Epithelial cell of proximal tubule (primary cell): Measurements from ENCODE around the gene TMEM63C. TPM values are rescaled to one million over a fixed set of nuclear protein-coding genes. Genes with fewer than 3 reads are reported as not detected.

ENCODE experiments used
- DNase-seq: peaks from one replicate; pipeline ENCODE4 v3.0.0-alpha.2; 2011; ENCODE audit warnings: low read depth
- H3K4me3 ChIP-seq: 2 replicates; pipeline ENCODE4 v1.5.1; 2011; ENCODE audit warnings: low read depth, mild to moderate bottlenecking, low read length
- CTCF ChIP-seq: conservative IDR thresholded peaks from 2 replicates; pipeline ENCODE4 v1.5.1; 2012; ENCODE audit warnings: low read depth, mild to moderate bottlenecking, low read length
- total RNA-seq: library from RNA; depleted of rRNA; stranded (reverse); fragments of >200 nt; gene quantifications from 2 replicates; pipeline ENCODE4 v1.2.3, GENCODE V29; 2015

TMEM63C gene
- total RNA-seq, 1 donor from 2014 or later, result 0.35 TPM

- H3K4me3 ChIP-seq, result no peak overlapping the region
Observed at GRCh38 chr14:77273796-77274195, 92.2 kb downstream of the TMEM63C start.

GRCh38 chr14:77275041-77275580 is 93.5 kb downstream of the TMEM63C start:
- no peak for TF ChIP-seq CTCF
- H3K4me3 ChIP-seq, result no peak overlapping the region
- DNase-seq, result no peak

More at GRCh38 chr14:77273796-77274195, 92.2 kb downstream of the TMEM63C start:
- DNase-seq, result no peak
- TF ChIP-seq CTCF, result no peak

GRCh38 chr14:77275601-77276017 is 94.0 kb downstream of the TMEM63C start:
- no peak overlapping the region for H3K4me3 ChIP-seq
- no peak for DNase-seq
- no peak for TF ChIP-seq CTCF

- no peak for DNase-seq
- H3K4me3 ChIP-seq, result no peak overlapping the region
- TF ChIP-seq CTCF, result no peak
Observed at GRCh38 chr14:77276295-77276935, 94.8 kb downstream of the TMEM63C start.

- no peak for TF ChIP-seq CTCF
- DNase-seq, result no peak
- no peak overlapping the region for H3K4me3 ChIP-seq
Observed at GRCh38 chr14:77276959-77277358, 95.4 kb downstream of the TMEM63C start.

- no peak for DNase-seq
- no peak overlapping the region for H3K4me3 ChIP-seq
Observed at GRCh38 chr14:77278461-77279230, 97.0 kb downstream of the TMEM63C start.

More at GRCh38 chr14:77278461-77279230, 97.0 kb downstream of the TMEM63C start:
- TF ChIP-seq CTCF, result no peak
